OCI-LY7 (cell line): ENCODE results near the gene PHACTR4.

ENCODE experiments used
- CTCF ChIP-seq: fragments of 200-600 bp; sonication (generic); conservative IDR thresholded peaks from 2 replicates; pipeline ENCODE4 v1.5.1; 2014; ENCODE audit warnings: mild to moderate bottlenecking, antibody characterized with exemption, low read length, moderate library complexity, mixed read lengths
- EZH2phosphoT487 ChIP-seq: fragments of 200-600 bp; sonication (generic); IDR thresholded peaks from 2 replicates; pipeline ENCODE4 v1.6.1; 2018; ENCODE audit warnings: low read depth, borderline replicate concordance, mild to moderate bottlenecking, mixed run types, antibody characterized with exemption, low read length, moderate library complexity, mixed read lengths

DNA sequence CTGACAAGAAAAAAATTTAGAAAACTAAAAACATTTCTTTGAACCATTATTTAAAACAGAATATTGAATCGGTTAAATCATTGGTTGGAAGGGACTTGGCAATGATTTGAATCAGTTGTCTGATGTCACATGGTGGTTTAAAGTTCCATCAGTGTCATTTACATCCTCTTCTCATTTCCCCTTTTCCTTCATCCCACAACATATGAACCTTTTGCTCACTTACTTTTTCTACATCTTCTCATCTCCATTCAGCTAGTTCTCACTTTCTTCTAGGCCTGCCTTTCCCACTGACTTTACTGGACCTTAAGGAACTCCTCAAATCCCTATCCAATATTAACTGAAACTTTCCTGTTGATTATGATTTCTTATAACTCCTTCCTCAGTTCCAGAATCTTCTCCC is 58.5 kb downstream of the PHACTR4 start:
- no peak for TF ChIP-seq CTCF
- no peak for TF ChIP-seq EZH2phosphoT487
